Fibroblast of skin of left quadriceps (primary cell): ENCODE data around the gene BAHD1.

Experiments
- DNase-seq, 2 experiments: peaks; one replicate each; pipeline ENCODE4 v3.0.0-alpha.2; 2013; ENCODE audit warnings: low read depth in 2 of 2

The BAHD1 gene

DNA sequence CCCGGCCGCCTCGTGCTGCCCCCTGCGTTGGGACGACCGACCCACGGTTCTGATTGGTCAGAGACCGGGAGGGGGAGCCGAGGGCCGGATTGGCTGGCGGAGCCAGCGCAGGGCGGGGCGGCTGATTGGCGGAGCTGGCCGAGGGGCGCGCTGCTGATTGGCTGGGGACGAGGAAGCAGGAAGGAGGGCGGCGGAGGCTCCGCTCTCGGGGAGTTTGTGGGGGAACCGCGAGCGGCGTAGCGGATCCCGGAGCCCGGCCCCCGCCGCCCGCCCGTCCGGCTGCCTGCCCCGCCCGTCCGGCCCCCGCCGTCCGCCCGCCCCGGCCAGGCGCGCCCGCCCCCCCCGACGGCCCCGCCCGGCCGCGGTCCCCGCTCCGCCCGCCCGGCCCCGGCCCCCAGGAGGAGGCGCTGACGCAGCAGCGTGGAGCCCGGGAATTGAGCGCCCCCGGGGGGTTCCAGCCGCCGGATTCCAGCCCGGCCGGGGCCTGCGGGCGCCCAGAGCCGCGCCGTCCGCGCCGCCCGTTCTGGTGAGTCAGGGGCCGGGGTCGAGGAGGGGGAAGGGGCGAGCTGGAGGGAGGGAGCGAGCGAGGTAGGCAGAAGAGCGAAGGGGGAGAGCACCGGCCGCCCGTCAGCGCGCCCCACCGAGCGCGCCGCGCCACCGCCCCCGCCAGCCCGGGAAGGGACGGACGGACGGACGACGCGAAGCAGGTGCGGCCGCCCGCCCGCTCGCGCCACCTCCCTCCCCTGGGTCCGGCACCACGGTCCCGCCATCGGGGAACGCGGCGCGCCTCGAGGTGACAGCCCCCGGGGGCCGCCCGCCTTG lies at the start of gene BAHD1:
BAHD1 (plus strand) TSS at position 211 of the 822 bp plus-strand sequence. CDS start 17,512 bp downstream, outside the sequence.
- peak; percentile 87 to 90 for DNase-seq

DNA sequence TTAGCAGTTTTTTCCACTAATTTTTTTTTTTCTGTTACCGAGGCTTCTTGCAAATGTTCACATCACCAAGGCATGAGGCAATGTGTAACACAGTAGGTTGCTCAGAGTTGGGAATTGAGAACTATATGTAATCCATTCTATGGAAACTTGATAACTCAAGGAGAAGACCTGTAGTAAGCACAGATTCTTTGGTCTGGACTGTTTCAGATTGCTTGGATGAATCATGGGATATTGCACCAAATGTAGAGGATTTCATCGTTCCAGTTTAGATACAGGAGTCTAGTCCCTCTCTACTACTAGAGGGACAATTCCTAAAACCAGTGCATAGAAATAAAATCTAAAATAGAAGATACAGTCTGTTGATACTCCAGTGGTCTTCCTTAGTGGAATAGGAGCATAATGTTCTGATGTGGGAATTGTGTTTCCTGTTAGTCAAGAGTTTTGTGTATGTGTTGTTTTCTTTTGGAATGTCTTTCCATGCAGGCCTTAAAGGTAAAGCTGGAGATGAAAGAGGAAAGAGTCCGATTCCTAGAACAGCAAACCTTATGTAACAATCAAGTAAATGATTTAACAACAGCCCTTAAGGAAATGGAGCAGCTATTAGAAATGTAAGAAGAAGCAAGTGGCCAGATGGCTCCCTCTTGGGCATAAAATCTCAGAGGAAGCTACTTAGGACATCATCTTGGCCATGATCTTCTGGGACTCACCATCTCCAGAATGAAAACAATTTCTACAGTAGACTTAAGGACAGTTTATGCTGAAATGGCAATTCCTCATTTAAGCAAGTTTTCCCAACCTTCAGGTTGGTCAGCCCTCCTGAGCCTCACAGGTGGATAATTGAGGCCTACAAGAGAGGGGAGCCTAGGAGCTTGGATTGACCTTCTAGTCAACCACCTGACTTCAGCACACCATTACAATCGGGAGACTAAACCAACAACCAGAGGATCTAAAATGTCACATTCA lies 47.5 kb upstream of the BAHD1 start:
- peak in 1 of 2 experiments; percentile 7 for DNase-seq

DNA sequence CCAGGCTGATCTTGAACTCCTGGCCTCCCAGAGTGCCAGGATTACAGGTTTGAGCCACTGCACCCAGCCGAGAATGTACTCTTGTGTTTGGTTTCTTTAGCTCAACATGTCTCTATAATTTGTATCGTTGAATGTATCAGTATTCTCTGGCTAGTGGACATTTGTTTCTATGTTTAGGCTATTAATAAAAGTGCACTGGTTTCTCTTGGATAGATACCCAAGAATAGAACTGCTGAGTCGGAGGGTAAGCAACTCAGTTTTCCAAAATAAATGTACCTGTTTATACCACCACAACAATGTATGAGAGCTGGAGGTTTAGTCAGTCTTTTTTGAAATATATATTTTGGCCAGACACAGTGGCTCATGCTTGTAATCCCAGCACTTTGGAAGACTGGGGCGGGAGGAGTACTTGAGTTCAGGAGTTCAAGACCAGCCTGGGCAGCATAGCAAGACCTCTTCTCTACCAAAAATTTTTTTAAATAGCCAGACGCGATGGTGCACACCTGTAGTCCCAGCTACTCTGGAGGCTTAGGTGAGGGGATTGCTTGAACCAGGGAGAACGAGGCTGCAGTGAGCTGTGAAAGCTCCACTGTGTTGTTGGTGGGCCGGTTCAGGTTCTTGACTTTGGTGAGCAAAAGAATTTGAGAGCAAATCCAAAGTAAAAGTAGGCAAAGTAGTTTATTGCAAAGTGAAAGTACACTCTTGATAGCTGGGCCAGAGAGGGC lies 42.9 kb upstream of the BAHD1 start:
- no peak for DNase-seq

DNA sequence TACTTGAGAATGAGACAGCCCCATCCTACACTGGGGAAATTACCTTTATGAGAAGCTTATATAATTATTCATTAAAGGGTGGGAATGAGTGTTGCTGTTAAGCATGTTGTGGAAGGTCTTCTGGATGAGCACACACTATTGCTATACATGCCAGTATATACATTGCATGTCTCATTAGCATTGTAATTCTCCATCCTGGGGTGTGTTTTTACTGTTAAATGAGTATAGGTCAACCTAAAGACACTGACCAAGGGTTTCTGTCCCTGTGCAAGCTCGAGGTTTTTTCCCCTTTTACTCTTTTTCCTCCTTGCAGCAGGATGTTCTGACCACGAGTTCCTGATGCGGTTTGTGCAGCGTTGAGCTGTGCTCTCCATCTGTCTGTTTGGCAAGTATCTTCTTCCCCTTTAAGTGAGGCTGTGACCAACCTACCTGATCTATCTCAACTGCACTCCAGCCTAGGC lies 42.3 kb upstream of the BAHD1 start:
- no peak for DNase-seq

DNA sequence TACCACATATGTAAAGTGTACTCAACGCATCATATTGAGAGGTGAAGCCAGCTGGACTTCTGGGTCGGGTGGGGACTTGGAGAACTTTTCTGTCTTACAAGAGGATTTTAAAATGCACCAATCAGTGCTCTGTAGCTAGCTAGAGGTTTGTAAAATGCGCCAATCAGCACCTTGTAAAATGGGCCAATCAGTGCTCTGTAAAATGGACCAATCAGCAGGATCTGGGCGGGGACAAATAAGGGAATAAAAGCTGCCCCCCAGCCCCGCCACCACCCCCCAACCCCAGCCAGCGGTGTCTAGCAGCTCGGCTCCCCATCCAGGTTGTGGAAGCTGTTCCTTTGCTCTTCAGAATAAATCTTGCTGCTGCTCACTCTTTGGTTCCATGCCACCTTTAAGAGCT lies 41.4 kb upstream of the BAHD1 start:
- no peak for DNase-seq

DNA sequence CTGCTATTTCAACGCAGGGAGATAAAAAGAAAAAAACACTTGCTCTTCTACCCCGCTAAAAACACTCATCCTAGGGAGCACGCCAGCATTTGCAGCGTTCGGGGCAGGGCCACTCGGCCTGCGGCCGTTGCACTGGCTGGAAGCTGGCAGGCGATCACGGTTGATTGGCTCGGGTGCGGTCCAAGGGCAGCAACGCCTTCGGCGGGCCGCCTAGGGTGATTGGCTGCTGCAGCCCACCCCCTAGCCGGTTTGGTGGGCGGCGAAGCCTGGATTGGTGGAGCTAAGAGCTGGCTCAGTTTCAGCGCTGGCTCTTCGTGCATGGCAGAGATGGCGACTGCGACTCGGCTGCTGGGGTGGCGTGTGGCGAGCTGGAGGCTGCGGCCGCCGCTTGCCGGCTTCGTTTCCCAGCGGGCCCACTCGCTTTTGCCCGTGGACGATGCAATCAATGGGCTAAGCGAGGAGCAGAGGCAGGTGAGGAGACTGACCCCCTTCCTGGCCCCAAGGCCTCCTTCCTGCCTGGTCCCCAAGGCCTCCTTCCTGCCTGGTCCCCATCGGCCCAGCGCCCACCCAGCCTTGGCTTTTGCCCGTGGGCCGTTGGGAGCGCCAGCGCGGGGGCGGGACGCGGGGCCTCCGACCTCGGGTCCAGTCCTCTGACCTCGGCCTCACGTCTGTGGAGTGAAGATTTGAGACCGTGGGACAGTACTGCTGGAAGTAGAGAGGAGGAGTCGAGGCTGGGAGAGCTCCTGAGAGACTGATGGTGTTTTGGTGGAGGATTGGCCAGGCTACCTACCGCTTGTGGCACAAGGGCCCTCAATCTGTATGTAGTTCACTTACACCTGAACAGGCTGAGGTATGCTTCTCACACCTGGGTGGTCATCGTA lies 35.0 kb upstream of the BAHD1 start, which contains the start of gene IVD:
IVD (plus strand) TSS at position 295 of the 881 bp plus-strand sequence; CDS start at position 328, 33 bp downstream.
- peak; percentile 82 to 86 for DNase-seq

DNA sequence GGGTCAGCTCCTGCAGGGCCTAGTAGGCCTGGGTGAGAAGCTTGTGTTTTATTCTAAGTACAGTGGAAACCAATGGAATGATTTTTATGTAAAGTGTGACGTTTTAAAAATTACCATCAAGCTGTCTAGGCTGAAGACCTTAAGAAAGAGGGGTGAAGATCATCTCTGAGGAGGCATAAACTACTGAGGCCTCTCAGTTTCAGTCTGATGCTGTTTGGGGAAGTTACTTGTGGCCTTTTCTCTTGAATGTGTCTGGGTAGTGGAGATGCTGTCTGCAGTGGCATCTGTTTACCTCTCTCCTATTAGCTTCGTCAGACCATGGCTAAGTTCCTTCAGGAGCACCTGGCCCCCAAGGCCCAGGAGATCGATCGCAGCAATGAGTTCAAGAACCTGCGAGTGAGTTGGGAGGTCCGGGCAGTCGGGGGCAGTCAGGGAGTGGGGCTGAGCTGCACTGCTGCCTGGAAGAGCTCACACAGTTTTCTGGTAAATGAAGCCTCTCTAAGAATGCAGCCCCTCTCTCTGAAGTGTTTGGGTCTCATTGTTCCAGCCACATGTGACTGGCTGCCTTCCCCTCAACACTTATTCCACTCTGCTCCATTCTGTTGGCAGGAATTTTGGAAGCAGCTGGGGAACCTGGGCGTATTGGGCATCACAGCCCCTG lies 33.3 kb upstream of the BAHD1 start:
- no peak for DNase-seq

DNA sequence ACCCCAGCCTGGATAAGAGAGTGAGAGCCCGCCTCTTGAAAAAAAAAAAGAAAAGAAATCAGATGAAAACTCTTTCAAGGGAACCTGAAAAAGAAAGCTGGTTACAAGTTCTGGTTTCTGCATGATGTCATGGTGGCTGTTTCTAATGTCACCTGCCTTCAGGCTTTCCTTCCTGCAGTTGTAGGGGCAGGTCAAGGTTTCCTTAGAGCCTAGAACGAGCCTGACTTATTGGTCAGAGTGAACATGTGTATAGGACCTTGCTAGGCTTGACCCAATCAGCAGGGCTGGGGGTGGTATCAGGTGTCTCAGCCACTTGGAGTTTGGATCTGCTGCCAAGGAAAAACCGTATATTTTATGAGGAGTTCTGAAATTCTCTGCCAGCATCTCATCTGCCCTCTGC lies 31.4 kb upstream of the BAHD1 start:
- no peak for DNase-seq

DNA sequence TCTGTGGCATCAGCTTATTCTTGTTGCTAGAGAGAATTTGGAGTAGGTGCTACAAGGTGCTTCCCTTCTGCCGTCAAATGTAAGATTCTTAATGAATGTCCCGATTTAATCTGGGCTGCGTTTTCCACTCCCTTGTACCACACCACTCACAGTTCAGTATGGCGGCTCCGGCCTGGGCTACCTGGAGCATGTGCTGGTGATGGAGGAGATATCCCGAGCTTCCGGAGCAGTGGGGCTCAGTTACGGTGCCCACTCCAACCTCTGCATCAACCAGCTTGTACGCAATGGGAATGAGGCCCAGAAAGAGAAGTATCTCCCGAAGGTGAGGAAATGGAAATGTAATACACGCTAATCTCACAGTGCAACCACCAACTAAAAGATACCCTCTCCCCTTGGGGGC lies 30.3 kb upstream of the BAHD1 start:
- DNase-seq, result no peak

DNA sequence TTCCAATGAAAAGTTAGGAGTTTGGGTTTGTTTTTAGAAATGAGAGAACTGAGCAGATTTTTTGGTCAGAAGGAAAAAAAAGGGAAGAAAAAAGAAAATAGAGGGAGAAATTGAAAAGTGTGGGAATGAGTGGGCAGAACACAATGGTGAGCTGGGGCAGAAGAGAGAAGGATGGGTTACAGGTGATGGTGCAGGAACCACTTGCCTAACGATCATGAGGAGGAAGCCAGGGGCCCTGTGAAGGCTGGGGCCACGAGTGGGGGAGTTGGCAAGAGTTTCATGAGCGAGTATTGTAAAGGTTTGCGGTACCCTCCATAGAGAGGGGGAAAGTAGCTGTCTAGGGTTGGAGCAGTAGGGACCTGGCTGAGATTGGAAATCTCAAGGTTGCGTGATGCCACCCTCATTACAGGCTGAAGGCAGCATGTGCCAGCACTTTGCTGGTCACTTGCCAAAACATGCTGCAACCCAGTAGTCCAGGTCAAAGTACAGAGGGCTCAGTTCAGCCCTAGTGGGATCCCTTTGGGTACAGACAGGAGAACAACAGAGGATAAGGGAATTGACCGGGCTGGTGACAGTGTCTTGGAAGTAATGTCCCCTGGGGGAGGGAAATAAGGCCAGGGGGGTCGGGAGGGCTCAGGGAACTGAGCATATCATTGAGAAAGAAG lies 28.5 kb upstream of the BAHD1 start:
- DNase-seq, result no peak

DNA sequence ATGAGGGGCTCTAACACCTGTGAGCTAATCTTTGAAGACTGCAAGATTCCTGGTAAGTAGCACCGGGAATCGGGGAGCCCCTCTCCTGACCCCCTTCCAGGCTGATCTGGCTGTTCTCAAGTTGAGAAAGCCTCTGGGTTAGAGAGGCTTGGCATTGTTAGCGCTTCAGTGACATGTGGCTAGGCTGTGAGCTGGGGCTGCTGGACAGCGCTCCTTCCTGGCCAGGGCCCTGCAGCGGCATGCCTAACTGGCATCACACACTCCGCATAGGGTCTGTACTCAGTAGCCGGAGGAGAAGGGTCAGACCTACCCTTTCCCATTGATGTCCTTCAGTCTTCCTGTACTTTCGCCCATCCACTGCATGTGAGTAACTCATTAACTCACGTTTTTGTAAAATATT lies 27.7 kb upstream of the BAHD1 start:
- no peak for DNase-seq

DNA sequence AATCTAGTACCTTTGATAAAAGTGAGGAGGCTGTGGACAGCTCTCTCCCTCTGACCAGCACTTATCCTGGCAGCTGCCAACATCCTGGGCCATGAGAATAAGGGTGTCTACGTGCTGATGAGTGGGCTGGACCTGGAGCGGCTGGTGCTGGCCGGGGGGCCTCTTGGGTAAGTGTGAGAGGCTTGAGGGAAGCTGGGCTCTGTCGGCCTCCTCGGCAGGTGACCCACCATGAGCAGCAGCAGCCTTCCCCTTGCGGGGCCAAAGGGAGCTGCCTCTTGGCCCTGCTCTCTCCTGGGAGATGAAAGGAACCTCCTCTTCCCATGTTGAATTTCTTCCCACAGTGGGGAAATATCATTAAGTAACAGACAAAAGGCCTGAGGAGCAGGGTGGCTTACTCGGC lies 25.9 kb upstream of the BAHD1 start:
- DNase-seq, result no peak

DNA sequence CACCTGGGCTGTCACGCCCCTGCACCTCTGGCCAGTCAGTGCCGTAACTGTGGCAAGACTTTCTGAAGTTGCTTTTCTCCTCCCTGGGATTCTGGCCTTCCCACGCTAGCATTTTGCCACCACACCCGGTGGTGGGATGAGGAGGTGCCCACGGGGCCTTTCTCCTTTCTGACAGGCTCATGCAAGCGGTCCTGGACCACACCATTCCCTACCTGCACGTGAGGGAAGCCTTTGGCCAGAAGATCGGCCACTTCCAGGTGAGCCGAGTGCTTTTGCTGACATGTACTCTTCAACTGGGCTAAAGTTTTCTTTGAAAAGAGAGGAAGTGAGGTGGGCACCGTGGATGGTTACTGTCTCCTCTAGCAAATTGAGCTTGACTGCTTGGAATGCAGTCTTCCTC lies 25.5 kb upstream of the BAHD1 start:
- no peak for DNase-seq

DNA sequence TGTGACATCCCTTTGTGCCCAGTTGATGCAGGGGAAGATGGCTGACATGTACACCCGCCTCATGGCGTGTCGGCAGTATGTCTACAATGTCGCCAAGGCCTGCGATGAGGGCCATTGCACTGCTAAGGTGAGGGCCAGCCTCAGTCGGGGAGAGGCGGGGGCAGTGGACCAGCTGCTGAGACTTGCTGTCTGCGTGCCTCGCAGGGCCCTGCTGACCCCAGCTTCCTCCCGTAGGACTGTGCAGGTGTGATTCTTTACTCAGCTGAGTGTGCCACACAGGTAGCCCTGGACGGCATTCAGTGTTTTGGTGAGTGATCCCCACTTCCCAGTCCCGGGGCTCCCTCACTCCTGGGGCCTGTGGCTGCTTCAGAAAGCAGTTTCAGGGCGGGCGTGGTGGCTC lies 24.7 kb upstream of the BAHD1 start:
- DNase-seq, result no peak

DNA sequence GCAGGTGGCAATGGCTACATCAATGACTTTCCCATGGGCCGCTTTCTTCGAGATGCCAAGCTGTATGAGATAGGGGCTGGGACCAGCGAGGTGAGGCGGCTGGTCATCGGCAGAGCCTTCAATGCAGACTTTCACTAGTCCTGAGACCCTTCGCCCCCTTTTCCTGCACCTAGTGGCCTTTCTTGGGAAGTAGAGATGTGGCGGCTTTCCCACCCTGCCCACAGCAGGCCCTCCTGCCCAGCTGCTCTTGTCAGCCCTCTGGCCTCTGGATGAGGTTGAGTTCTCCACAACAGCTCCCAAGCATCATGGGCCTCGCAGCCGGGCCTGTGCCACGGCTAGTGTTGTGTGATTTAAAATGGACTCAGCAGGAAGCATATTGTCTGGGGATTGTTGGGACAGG lies 22.6 kb upstream of the BAHD1 start:
- no peak for DNase-seq

DNA sequence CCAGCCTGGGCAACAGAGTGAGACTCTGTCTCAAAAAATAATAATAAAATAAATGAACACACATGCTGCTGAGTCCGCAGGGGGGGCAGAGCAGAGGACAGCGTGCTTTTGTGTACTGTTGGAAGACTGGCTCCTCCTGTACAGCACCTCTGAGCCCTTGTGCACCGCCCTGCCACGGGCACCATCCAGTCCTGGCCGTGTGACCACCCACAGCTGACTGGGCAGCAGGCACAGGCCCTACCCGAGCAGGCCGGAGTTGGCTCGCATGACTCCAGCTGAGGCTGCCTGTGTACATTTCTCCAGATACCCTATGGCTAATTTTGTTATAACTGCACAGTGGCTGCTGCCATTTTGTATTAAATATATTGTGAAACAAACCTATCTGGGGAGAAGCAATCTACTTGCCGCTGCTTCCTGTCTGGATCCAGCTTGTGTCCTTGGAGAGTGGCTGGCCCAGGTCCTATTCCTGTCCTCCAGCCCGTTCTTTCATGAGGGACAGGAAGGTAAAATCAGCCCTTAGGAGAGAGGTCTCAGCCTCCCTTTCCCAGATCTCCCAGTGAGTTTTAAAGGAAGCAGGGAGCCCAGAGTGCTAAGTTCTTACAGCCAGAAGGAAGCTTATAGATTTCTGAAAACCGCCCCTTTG lies 20.6 kb upstream of the BAHD1 start:
- DNase-seq, result no peak

DNA sequence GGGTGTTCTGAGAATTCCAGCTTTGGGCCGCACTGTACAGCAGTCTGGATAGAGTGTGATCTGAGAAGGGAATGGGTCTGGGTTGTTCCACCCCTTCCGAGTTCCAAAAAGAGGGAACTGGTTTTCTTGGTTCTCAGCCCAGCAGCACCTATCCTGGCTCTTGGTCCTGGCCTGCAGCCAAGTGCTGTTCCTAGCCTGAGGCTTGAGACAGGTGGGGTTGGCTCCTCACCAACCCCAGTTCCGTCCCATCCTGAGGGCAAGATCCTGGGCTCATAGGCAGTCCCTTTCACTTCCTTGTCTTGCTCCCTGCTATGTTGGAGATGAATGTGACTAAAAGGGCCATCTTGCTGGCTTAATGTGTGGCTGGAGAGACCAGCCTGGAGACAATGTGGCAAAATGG lies 20.0 kb upstream of the BAHD1 start:
- no peak for DNase-seq

DNA sequence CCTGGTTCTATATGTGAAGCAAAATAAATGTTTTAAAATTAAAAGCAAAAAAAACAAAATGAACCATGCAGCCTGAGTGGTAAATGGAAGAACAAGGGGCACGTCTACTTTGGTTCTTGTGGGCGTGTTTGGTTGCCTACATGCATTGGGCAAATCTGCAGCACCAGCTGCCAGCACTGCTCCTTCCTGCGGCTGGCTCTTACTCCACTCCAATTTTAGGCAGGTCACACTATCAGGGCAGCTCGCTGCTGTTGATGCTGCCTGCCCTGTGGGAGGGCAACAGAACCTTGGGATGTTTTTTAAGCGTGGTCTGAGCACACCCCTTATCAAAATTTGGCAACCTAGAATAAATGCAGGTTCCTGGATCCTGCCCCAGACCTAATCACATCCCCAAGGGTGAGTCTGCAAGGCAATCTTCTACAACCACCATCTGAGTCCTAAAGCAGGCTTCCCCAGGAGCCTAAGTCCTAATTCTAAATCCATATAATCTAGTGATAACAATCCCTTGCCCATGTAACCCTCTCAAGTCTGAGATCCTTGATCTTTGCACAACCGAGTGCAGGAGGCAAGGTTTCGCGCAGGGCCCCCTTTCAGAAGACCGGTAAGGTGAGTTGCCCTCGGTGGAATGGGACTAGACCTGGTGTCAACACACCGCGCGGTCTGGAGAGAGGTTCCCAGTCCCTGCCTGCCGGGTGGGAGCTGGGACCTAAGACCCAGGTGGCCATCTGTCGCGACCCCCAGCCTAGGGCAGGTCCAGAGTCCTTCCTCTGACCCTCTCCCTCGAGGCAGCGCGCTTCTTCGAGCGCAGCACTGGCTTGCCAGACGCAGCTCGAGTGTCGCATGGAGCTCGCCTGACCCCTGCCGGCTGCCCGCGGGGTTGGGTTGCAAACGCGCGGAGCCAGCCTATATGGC lies 19.3 kb upstream of the BAHD1 start:
- peak in 1 of 2 experiments; percentile 29 for DNase-seq
